Measurements from ENCODE around the gene CLEC18B. TPM values are rescaled to one million over a fixed set of nuclear protein-coding genes. Genes with fewer than 3 reads are reported as not detected.
"Not testable (repeated sequence)": the region's sequence is repeated elsewhere in the genome, so short reads cannot be mapped to it uniquely, and the experiment has no call there.

CLEC18B gene
- total RNA-seq, 1 donor from 2014 or later, result 0.30 TPM

DNA sequence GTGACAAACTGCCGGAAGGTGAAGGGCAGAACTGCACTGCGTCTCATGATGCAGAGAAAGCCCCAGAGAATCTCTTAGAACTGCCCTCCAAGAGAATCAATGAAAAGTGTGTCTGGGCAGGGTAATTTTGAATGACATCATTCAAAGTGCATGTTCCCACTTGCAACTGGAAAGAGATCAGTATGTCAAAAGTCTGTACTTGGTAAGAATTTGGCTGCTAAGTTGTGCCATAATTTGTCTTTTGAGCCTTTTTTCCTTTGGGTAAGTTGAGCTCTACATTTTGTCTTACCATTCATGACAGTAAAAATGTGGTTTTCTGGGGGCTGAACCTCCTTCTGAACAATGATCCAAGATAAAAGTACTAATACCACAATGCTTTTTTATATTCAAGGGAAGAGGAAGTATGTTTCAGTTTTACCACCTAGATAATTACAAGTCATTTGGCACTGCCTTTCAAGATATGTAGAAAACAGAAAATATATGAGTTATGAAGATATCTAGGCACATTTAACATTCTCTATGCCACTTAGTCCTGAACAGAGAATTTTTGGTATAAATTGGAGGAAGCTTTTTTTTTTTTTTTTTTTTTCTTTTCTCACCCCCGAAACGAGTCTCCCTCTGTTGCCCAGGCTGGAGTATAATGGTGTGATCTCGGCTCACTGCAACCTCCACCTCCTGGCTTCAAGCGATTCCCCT is 38.8 kb downstream of the CLEC18B start:
- H3K4me3 Mint-ChIP-seq (ENCODE audit: low read depth); H3K27ac Mint-ChIP-seq; H3K27me3 Mint-ChIP-seq (ENCODE audit: low read depth); H3K4me1 Mint-ChIP-seq (ENCODE audit: low read depth); DNase-seq (ENCODE audit: low spot score); H3K36me3 Mint-ChIP-seq (ENCODE audit: low read depth); intact Hi-C loops (cut with micrococcal nuclease); H3K9me3 Mint-ChIP-seq: not testable (repeated sequence)

DNA sequence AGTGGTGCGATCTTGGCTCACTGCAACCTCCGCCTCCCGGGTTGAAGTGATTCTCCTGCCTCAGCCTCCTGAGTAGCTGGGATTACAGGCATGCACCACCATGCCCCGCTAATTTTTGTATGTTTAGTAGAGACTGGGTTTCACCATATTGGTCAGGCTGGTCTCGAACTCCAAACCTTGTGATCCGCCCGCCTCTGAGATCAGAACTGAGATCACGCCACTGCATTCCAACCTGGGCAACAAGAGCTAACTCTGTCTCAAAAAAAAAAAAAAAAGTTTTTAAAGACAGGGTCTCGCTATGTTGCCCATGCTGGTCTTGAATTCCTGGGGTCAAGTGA is 47.5 kb downstream of the CLEC18B start:
- H3K27me3 Mint-ChIP-seq (ENCODE audit: low read depth); DNase-seq (ENCODE audit: low spot score); intact Hi-C loops (cut with micrococcal nuclease); H3K9me3 Mint-ChIP-seq; H3K27ac Mint-ChIP-seq; H3K4me3 Mint-ChIP-seq (ENCODE audit: low read depth); H3K4me1 Mint-ChIP-seq (ENCODE audit: low read depth); H3K36me3 Mint-ChIP-seq (ENCODE audit: low read depth): not testable (repeated sequence)

DNA sequence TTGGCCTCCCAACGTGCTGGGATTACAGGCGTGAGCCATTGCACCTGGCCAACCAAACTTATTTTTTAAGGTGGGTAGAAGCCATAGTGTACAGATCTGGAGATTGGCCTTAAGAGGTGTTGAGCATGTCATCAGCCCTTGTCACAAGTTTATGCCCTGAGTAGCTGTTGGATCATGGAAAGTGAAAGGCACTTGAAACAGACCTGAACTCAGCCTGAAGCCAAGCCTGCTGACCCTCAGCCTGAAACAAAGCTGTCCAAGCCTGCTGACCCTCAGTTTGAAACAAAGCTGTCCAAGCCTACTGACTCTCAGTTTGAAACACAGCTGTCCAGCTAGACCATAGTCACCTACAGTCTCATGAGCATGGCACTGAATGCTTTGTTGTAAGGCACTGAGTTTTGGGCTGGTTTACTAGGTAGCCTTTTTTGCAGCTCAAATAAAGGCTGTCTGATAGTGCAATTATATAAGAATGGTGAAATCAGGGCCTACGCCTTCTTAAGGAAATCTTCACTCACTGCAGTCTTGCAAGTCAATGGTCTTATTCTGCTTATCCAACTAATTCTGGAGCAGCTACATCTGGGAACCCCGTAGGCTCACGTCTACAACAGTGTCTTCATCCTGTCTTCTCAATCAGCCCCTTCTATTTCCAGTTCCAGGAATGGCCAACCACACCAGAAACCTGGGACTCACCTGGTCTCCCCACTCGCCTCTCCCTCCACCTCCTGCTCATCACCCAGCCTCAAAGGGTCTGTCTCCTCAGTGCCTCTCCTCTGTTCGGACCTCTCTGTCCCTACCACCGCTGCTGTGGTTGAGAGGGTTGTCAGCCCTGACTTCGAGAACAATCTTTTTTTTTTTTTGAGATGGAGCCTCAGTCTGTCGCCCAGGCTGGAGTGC is 48.1 kb downstream of the CLEC18B start:
- intact Hi-C loops (cut with micrococcal nuclease), result no loop called here
- H3K36me3 Mint-ChIP-seq (ENCODE audit: low read depth), result no peaks in the 10 kb centered on the region
- DNase-seq (ENCODE audit: low spot score), result no peak
- H3K27ac Mint-ChIP-seq, result no peak overlapping the region
- peaks cover 2% of the 10 kb centered on the region for H3K4me1 Mint-ChIP-seq (ENCODE audit: low read depth)
- no peaks in the 10 kb centered on the region for H3K9me3 Mint-ChIP-seq
- H3K27me3 Mint-ChIP-seq (ENCODE audit: low read depth), result no peaks in the 10 kb centered on the region
- H3K4me3 Mint-ChIP-seq (ENCODE audit: low read depth), result no peak overlapping the region

- Mint-ChIP-seq H3K9me3 (no peaks in the 10 kb centered on the region), H3K4me3 (ENCODE audit: low read depth) (no peak overlapping the region), H3K36me3 (ENCODE audit: low read depth) (peaks cover 2% of the 10 kb centered on the region), H3K27ac (no peak overlapping the region), H3K4me1 (ENCODE audit: low read depth) (peaks cover 2% of the 10 kb centered on the region), H3K27me3 (ENCODE audit: low read depth) (no peaks in the 10 kb centered on the region)
- no peak for DNase-seq (ENCODE audit: low spot score)
- intact Hi-C loops (cut with micrococcal nuclease), result no loop called here
Observed at GRCh38 chr16:74372369-74372768, 48.9 kb downstream of the CLEC18B start.

- H3K36me3 Mint-ChIP-seq (ENCODE audit: low read depth); H3K4me3 Mint-ChIP-seq (ENCODE audit: low read depth); DNase-seq (ENCODE audit: low spot score); intact Hi-C loops (cut with micrococcal nuclease); H3K27ac Mint-ChIP-seq; H3K4me1 Mint-ChIP-seq (ENCODE audit: low read depth); H3K9me3 Mint-ChIP-seq; H3K27me3 Mint-ChIP-seq (ENCODE audit: low read depth): not testable (repeated sequence)
Observed at GRCh38 chr16:74370338-74371135, 50.7 kb downstream of the CLEC18B start.

DNA sequence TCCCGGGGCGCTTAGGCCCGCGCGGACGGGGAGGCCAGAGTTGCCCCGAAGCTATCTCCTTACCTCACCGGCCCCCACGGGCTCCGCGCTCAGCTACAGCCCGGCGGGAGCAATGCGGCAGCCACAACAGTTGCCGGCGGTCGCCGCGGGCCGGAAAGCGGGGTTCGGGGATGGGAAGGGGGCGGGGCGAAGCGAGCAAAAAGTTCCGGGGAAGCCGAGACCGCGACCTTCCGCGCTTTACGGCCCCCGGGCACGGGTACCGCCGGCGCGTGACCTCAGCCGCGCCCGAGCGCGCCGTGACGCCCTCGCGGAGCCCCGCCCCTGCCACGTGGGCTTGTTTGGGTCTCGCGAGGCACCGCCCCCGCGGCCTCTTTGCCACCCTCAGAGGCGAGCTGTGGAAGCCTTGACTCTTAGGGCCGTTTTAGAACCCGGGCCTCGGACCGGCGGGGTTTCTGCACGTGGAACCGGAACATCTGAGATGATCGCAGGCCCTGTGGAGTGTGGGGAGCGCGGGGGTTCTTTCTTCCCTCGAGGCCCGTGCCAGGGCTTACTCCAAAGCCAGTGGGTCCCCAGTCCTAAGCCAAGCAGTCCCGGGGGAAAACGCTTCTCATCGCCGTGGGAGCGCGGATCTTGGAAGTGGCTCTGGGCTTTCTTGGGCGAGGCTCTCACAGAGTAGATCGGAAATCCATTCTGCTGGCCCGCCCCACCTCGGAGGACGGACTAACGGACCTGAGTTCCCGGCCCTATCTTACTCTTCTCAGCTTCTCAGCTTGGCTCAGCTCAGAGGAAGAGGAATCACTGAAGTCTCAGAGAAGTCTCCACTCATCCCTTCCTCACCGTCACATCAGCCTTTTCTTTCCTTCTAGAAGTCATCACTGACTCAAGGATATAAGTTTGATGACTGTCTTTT is 53.0 kb downstream of the CLEC18B start:
- Mint-ChIP-seq H3K36me3 (ENCODE audit: low read depth) (peaks cover 10% of the 10 kb centered on the region), H3K27ac (peak overlapping the region; percentile 87), H3K4me3 (ENCODE audit: low read depth) (peak overlapping the region; percentile 95)
- DNase-seq (ENCODE audit: low spot score), result peak; percentile 100
- not testable (repeated sequence) for H3K9me3 Mint-ChIP-seq; H3K4me1 Mint-ChIP-seq (ENCODE audit: low read depth); H3K27me3 Mint-ChIP-seq (ENCODE audit: low read depth)
- intact Hi-C loops (cut with micrococcal nuclease), result loop anchor here (1.0 to 5.0 kb wide), 3 partner anchors 72 to 1279 kb away; partner anchors contain the start of genes GLG1, KARS1, PSMD7 and TERF2IP

GRCh38 chr16:74367469-74368001 is 53.7 kb downstream of the CLEC18B start:
- H3K9me3 Mint-ChIP-seq; H3K27me3 Mint-ChIP-seq (ENCODE audit: low read depth); DNase-seq (ENCODE audit: low spot score); H3K4me1 Mint-ChIP-seq (ENCODE audit: low read depth): not testable (repeated sequence)
- H3K27ac Mint-ChIP-seq, result peak overlapping the region; percentile 84
- H3K36me3 Mint-ChIP-seq (ENCODE audit: low read depth), result peaks cover 10% of the 10 kb centered on the region
- H3K4me3 Mint-ChIP-seq (ENCODE audit: low read depth), result peak overlapping the region; percentile 95
- intact Hi-C loops (cut with micrococcal nuclease), result loop anchor here (1.0 to 5.0 kb wide), 3 partner anchors 71 to 1280 kb away; partner anchors contain the start of genes GLG1, KARS1, PSMD7 and TERF2IP

DNA sequence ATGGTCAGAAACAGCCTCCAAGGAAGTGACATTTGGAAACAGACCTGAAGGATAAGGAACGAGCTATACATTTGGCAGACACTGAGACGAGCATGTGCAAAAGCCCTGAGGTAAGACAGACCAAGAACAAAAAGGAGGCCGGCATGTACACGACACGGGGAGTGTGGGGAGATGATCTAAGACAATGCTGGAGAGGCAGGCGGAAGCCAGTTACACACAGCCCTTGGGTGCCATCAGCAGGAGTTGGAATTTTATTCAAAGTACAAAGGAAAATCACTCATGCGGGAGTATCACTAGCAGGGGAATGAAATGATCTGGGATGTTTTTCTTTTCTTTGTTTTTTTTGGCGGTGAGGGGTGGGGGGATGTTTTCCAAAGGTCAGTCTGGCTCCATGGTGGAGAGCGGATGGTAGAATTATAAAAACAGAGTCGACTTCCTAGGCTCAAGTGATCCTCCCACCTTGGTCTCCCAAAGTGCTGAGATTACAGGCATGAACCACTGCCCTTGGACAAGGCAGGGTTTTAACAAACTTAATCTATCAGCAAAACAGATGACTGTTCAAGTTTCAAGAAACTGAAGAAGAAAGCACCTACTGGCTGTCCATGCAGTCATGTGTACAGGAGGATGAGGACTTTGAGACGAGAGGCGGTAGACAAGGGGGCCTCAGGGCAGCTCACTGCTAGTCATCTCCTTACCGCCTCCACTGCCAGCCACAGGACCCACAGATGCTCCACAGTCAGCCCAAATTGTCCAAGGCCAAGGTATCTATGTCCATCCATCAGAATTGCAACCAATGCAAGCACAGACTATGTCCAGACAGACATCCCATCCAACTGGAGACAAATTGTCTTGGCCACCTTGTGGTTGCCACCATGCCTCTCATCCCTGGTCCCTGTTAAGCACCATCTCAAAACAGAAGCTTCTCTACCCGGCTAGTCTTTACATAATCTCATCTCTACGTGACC is 59.4 kb downstream of the CLEC18B start:
- not testable (repeated sequence) for H3K4me3 Mint-ChIP-seq (ENCODE audit: low read depth); DNase-seq (ENCODE audit: low spot score); H3K27ac Mint-ChIP-seq

More for the DNA sequence above, 59.4 kb downstream of the CLEC18B start:
- H3K4me1 Mint-ChIP-seq (ENCODE audit: low read depth), result peaks cover 12% of the 10 kb centered on the region
- intact Hi-C loops (cut with micrococcal nuclease); H3K9me3 Mint-ChIP-seq; H3K27me3 Mint-ChIP-seq (ENCODE audit: low read depth): not testable (repeated sequence)
- peaks cover 22% of the 10 kb centered on the region for H3K36me3 Mint-ChIP-seq (ENCODE audit: low read depth)

Other genes starting within 250 kb of the CLEC18B start
- gene PSMD7, start 124.7 kb downstream of the CLEC18B start, total RNA-seq, result 164 and 170 TPM in 2 replicates
- 1.9 and 2.2 TPM in 2 replicates for gene NPIPB15, start 45.2 kb downstream of the CLEC18B start, total RNA-seq
- gene GLG1, start 185.6 kb upstream of the CLEC18B start, total RNA-seq, result 49.7 and 50.2 TPM in 2 replicates
- gene RFWD3, start 245.4 kb upstream of the CLEC18B start, total RNA-seq, result 94.5 and 101 TPM in 2 replicates

All from activated T-helper 2 cell treated with anti-CD3 and anti-CD28 coated beads, Interferon-gamma antibody, Interleukin-2, Interleukin-4, amounts not matched to agents 10 μg/mL and 5 μg/mL and 100 μg/mL, durations not matched to agents 14 hours and 24 hours and 36 hours (primary cell).